Left forelimb (tissue), 1 donor: Measurements from ENCODE around the gene FAM131C.
"Not testable (repeated sequence)": the region's sequence is repeated elsewhere in the genome, so short reads cannot be mapped to it uniquely, and the experiment has no call there.

Experiments
- DNase-seq: peaks from one replicate; pipeline ENCODE4 v3.0.0-alpha.2; 2018; ENCODE audit warnings: low spot score

Gene FAM131C

DNA sequence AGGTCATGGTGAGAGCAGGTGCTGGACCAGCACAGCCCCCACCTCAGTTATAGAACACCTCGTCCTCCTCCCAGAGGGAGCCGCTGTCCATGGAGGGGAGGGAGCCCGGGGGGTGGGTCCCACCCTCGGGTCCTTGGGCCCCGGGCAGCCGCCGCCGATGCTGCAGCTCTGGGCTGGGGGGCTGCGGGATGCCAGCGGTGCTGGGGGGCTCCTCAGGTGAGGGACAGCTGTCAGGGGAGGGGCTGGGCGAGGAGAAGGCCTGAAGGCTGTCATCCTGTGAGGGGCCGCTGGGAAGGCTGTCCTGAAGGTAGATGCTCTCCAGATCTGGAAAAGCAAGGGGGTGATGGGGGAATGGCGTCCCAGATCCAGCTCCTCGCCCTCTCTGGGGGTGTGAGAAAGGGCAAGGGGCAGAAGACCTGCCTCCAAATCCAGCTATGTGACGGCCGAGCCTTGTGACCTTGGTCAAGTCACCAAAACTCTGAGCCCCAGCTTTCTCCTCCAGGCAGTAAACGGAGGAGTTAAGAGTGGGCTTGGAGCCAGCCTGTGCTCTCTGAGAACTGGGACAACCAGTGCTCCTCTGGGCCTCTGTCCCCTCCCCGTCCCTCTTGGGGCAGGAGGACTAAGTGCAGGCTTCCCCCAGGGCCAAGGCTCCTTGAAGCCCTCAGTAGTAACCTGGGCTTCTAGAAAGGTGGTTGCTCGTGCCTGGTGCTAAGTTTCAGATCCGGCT lies 14.9 kb downstream of the FAM131C start:
- DNase-seq: not testable (repeated sequence)

DNA sequence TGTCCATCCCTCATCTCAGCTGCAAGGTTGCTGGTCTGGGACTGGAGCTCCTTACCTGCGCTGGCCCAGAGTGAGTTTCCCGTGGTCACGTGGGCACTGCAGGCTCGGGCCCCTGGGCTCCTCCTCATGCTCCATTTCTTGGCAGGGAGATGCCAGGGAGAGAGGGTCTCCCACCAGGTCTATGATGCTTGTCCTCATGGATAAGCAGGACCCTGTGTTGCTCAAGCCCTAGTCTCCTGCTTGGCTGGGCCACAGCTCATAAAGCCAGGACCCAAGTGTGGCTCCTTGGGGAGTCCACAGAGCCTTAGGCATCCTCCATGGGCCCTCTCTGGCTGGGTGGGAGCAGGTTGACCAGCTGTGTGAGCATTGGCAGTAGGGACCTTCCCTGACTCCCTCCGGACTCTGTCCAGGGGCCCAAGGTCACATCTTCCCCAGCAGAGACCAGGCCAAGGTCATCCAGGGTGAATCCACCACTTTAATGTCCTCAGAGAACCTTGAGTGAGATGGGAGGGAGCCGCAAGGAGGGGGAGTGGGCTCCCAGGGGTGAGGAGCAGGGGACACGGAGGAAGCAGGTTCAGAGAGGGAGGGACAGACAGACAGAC lies 16.0 kb downstream of the FAM131C start:
- DNase-seq: not testable (repeated sequence)

DNA sequence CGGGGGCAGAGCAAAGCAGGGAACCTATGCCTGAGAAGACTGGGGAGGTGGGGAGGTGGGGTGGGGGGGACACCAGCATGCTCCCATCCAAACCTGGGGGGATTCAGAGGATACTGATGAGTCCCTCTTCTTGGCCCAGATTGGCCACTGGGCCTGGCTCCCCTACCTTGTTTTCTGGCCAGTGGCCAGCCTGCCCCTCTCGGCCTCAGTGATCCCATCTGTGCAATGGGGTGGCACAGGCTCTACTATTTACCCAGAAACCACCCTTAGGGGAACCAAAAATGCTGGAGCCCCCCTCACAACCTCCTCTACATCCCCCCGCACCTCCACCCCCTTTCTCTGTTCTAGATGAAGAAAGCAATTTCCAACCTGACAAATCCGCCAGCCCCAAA lies 16.9 kb downstream of the FAM131C start:
- DNase-seq: not testable (repeated sequence)

DNA sequence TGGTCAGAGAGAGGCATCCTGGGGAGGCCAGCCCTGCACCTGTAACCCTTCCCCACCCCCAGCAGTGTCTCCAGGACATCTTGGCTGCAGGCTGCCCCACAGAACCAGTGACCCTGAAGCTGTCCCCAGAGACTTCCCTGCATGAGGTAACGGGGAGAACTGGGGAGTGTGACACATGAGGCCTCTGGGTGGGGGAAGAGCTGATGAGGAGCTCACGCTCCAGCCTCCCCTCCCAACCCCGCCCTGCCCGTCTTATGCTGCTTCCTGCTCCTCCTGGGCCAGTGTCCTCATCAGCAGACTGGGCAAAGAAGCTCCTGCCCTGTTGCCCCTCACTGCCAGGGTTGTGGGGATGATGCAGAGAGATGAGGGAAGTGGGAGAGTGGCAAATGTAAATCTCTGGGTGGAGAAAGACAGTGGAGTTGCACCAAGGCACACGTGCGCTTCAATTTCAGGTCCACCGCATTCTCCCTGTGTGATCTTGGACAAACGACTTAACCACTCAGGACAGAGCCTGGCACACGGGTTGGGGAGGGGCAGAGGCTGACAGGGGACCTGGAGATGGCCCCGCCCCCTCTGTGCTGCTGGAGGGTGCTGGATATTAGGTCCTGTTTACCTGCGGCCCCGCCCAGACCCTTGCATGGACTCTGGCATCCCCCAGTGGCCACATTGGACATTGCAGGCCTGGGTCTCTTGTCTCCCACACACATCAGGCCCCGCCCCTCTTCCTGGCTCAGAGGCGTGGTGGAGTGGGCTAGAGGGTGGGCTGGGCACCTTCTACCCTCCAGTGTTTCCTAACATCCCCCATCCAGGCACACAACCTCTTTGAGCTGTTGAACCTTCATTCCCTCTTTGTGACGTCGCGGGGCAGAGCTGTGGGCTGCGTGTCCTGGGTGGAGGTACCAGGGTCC lies 17.6 kb downstream of the FAM131C start:
- peak; percentile 84 for DNase-seq

DNA sequence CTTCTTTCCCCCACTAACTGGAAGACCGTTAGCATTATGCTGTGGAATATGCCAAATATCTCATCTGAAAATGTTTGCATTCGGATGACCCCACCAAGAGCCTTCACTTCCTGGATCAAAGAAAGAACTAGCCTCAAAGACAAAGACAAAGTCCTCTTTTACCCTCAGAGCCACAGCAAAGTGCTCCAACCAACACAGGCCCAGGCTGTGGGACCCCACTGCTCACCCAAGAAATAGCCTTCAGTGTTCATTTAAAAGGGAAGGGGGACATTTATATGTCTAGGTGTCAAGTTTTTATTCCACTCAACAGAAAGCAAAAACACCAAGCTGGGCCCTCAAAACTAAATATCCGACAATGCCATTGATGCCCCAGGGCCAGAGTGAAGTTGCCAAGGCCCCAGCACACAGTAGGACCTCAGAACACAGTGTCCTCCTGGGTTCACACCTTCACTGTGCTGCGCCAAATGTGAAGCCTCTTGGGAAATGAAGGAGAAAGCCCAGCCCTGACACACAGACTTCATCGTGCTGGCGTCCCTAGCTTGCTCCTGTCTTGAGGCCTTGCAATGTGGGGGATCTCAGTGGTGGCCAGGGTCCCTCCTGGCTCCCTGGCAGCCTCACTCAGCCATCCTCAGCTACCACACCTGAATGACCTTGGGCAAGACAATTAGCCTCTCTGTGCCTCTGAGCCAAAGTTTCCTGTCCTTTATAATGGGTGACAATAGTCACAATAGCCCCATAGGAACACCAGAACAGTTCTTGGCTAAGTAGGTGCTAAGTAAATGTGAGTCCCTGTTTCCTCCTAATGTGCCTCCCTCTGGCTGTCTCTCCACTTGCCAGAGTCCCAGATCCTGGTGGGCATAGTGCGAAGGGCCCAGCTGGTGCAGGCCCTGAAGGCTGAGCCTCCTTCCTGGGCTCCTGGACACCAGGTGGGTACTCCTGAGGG lies 18.6 kb downstream of the FAM131C start:
- DNase-seq: no peak

DNA sequence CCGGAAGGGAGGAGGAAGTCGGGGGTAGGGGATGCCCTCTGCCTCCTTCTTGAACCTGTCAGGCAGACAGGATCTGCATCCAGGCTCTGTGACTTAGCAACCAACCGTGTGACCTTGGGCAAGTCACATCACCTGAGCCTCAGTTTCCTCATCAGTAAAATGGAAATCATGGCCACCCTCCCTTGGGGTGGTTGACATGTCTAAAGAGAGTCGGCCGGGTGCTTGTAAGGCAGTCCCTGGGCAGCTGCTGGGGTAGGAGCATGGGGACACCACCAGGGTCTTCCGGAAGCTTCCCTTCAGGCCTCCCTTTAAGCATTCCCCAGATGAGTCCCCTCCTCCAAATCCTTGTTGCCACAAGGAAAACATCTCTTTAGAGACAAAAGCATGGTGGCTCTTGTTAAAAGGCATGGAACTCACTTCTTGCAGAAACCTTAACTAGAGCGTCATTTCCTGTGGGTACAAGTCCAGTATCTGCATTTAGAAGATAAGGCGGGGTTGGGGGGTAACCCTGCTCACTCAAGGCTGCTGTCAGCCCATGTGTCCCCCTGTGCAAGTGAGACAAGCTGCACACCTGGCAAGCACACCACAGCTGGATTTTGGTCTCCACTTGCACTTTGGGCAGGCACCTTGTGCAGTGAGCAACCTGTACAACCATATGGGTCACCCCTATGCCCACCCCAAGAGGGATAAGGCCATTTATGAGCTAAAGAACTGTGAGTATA lies 19.5 kb downstream of the FAM131C start:
- no peak for DNase-seq

DNA sequence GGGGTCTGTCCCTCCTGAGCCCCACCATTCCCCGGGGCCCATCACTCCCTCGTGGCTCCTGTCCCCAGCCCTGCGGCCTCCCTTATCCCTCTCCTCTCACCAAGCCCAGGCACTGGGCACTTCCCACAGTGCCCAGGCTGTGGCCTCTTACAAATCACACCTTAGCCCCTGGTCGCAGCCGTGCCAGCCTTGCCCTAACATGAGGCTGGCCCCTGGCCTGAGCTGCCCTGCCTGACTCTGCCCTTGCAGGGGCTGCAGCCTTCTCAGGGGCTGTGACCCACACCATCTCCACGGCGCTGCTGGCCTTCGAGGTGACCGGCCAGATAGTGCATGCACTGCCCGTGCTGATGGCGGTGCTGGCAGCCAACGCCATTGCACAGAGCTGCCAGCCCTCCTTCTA lies 21.5 kb downstream of the FAM131C start:
- not testable (repeated sequence) for DNase-seq

DNA sequence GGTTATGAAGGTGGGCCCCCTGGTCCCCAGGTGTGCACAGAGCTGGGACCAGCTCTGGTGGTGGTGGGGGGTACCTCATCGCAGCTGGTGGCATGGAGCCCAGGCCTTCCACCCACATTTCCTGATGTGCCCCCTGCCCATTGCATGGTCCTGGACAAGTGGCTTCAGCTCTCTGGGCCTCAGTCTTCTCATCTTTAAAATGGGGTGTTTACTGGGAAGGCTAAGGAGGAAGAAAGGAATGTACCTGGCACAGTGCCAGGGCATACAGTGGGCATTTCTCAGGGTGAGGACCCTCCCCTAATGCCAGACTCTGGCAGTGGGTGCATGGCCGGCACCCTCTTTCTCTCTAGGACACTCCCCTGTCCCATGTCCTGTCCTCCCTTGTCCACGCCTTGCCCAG lies 22.4 kb downstream of the FAM131C start:
- no peak for DNase-seq

DNA sequence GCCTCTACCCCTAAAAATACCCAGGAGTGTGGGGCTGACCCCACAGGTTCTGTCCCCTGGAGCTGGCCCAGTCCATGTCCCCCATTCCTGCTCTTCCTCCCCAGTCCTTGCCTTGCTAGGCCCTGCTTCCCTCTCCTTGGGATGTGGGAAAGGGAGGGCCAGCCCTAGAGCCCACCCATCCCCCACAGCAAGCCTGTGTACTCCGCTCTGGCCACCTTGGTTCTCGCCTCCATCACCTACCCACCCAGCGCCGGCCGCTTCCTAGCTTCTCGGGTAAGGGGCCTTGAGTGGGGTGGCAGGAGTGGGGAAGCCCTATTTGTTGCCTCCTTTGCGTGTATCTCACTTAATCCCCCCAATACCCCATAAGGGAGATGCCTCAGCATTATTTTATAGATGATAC lies 23.1 kb downstream of the FAM131C start:
- DNase-seq: no peak

DNA sequence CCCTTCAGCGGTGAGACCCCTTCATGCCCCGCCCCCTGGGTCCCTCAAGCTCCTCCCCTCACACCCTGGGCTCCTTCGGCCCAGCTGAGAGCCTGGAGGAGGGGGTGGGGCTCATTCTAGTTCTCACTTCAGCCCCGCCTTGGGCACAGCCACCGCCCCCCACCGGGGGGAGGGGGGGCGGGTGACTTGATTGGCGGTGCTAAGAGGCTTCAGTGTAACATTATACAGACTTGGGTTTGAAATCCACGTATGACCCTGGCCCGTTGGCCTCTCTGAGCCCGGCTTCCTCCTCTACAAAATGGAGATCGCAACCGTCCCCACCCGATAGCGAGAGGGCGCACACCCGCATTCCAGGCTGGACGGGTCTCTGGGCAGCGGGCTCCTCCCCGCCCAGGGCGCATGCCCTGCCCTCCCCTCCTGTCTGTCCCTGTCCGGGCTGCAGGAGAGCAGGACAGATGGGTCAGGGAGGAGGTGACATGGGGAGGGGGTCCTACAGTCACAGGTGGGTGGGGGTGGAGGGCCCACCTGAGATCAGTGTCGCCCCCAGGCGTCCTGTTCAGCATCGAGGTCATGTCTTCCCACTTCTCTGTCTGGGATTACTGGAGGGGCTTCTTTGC lies 24.8 kb downstream of the FAM131C start:
- no peak for DNase-seq

DNA sequence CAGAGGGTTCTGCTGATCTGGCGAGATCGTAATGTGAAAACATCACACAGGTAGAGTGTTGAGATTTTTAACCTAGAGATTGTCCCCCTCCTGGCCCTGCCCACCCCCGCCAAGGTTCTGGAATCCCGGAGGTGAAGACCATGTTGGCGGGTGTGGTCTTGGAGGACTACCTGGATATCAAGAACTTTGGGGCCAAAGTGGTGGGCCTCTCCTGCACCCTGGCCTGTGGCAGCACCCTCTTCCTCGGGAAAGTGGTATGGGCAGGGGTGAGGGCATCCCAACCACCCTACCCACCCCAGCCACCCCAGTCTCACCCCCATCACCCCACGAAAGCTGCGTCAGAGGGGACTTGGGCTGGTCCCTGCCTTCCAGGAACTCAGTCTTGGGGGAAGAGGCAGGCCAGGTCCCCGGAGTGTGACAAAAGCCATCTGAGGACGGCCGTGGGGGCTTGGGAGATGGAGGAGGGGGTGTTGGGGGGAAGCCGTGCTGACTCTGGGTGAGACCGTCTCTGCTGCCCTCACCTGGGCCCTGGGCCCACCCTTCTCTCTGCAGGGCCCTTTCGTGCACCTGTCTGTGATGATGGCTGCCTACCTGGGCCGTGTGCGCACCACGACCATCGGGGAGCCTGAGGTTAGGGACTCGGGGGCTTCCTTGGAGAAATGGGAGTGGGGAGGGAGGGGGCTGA lies 25.5 kb downstream of the FAM131C start:
- no peak for DNase-seq

DNA sequence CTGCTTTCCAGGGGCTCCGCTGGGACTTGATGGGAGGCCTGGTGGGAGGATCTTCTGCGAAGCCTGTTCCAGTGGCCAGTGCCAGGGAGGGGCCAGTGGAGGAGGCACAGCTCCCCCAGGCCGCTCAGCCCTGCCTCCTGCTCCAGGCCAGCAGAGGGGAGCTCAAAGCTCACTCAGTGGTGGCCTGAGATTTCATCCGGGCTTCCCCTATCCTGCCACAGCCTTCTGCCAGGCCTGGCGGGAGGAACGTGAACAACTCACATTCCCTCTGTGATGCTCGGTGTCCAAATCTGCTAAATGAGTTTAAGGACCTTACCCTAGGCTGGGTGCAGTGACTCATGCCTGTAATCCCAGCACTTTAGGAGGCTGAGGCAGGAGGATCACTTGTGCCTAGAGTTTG lies 26.6 kb downstream of the FAM131C start:
- DNase-seq: no peak

DNA sequence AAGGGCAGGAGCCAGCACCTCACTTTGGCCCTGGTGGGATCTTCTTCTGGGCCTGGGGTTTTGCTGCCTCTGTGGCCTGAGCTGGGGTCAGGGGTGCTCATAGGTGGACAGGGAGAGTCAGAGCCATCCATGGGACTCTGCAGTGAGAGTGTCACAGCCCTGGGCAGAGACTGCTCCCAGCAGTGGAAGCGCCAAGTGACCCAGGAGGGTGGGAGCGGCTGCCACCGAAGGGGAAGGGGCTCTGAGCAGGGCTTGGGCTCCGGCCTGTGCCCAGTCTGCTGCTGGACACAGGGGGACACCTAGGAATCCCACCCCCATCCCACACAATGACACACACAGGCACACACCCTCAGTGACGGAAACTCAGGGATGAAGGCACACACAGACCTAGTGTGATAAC lies 29.5 kb downstream of the FAM131C start:
- DNase-seq: no peak

DNA sequence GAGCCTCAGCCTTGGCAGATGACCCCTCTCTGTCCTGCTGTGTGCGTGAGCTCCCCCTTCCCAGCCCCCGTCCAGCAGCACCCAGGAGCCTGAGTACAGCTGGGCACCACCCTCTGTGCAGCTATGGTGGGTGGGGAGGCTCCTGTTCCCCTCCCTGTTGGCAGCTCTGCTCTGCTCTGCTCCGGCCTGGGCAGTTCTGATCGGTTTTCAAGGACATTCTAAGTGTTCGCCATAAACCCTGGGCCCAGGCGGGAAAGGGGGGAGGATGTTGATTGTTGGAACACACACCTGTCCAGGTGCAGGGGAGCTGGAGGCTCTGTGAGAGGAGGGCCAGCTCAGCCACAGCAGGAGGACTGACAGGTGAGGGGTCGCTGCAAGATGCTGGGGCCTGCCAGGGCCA lies 29.9 kb downstream of the FAM131C start, which contains the start of gene CLCNKB:
Gene CLCNKB (plus strand): TSS at position 262 of the 400 bp plus-strand sequence. CDS start 711 bp downstream, outside the sequence.
- no peak for DNase-seq

DNA sequence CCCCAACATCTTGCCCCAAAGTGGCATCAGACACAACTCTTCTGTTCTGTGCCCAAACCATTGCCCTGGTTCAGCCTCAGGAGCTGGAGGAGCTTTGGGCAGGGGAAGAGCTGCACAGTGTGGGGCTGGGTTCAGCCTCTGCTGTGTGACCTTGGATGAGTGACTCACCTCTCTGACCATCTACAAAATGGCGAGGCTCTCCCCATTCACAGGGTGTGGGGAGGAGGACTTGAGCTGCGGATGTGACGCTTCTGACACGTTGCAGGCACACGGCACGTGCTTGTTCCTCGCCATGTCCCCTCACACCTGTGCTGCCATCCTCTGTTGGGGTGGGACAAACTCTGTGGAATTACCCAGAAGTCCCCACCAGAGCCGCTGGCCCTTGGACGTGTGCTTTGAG lies 30.8 kb downstream of the FAM131C start:
- DNase-seq: not testable (repeated sequence)

DNA sequence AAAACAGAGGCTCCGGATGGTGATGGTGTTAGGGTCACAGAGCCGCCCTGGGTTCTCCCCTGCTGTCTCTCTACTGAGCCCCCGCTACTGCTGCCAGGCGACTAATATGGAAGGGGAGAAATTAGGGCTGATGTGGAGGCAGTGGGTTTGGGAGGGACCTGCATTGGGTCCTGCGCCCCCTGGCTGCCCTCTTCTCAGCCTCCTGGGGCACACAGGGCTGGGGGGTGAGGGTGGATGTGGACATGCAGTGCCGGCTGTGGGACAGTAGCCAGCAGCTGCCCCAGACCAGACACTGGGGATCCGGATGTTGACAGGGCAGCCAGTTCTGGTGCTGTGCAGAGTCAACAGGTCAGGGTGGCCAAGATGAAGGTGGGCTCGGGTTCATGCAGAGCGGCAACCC lies 31.4 kb downstream of the FAM131C start:
- no peak for DNase-seq

DNA sequence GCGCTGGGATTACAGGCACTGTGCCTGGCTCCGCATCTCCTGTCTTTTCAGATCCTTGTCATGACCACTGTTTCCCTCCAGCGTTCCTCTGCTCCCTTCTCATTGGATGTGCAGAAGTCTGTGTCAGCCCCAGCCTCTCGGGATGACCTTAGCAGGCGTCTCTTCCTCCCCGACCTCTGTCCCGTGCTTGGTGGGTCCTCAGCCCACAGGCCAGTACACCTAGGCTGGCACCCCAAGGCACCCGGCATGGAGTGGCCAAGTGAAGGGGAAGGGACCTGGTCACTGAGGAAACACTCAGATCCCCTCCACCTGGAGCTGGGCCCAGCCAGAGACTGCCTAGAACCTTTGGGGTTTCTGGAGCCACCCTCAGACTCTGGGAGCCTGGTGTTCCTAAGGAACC lies 32.3 kb downstream of the FAM131C start:
- no peak for DNase-seq

DNA sequence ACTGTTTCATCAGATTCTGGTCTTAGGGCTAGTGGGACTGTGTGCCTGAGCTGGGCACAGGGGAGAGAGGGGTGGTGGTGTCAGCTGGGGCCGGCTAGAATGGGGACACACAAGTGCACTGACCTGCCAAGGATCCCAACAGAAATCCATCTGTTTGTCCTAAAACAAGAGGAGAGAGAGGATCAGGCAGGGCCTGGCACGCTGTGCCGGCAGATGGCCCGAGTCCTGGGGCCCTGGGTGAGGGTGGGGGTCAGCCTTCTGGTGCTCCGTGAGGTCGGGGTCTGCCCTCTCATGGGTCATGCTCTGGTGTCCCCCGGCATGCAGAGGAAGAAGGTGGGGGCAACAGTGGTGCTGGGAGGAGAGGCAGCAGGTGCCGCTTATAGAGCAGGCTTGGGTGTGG lies 33.6 kb downstream of the FAM131C start:
- not testable (repeated sequence) for DNase-seq

DNA sequence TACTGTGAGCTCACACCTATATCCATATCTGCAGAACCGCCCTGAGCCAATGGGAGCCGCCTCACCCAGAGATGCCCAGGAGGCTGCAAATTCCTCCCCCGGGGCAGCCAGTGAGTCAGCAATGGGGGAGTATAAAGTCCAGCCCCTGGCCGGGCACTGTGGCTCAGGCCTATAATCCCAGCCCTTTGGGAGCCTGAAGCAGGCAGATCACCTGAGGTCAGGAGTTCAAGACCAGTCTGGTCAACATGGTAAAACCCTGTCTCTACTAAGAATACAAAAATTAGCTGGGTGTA lies 34.9 kb downstream of the FAM131C start:
- DNase-seq: no peak

DNA sequence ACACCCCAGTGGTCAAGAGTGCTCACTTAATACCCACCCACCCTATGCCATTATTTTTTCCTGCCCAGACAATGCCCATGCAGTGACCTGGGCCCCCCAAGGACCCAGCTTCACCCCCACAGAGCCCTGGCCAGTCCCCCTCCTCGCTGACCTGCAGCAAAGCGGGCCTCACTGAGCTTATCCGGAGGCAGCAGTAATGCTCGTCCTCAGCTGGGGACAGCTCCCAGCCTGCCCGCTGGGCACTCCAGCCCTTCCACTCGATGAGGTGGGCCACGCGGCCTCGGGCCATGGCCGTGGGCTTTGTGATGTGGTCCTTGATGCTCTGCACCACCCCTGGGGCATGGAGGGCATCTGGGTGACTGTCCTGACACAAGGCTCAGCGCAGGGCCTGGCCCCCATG lies 37.0 kb downstream of the FAM131C start:
- DNase-seq: not testable (repeated sequence)
